ENCODE measurements around the gene PTPRG. TPM values are rescaled to one million over a fixed set of nuclear protein-coding genes. Genes with fewer than 3 reads are reported as not detected.

PTPRG gene
- total and polyA plus RNA-seq, 2 donors (not counting 3 experiments of a cell fraction or from before 2014, with no cell fraction given): 8.9 to 39.1 TPM

GRCh38 chr3:61876797-61877196, 315.4 kb downstream of the PTPRG start:
- H3K4me3 ChIP-seq (replicated peaks in 1 of 3; ENCODE audit: insufficient read depth in 1 of 3, low read depth in 1 of 3, low read length in 3 of 3): no peak overlapping the region
- no peaks in the 10 kb centered on the region for H3K36me3 ChIP-seq (ENCODE audit: control insufficient read depth in 2 of 2, extremely low read depth in 1 of 2, insufficient read depth in 2 of 2, low read length in 2 of 2)
- CTCF ChIA-PET: interaction anchor here (0.6 to 1.8 kb wide), 2 partner anchors 60 to 175 kb away, joined by 3 read pairs; no protein-coding TSS in a partner anchor
- H3K79me2 ChIP-seq (ENCODE audit: control insufficient read depth, insufficient read depth, low read length): no peaks in the 10 kb centered on the region
- no peak overlapping the region for H3K27ac ChIP-seq (ENCODE audit: insufficient read depth, low read depth, low read length)
- no peaks in the 10 kb centered on the region for H4K20me1 ChIP-seq (replicated peaks; ENCODE audit: control insufficient read depth, extremely low read depth, insufficient read depth, low read length)
- H3K9ac ChIP-seq (replicated peaks; ENCODE audit: extremely low read depth, insufficient read depth, low read length): no peak overlapping the region
- H3K4me2 ChIP-seq (ENCODE audit: insufficient read depth, low read length): no peak overlapping the region
- dilution Hi-C loops (cut with MboI; ENCODE audit: extremely low pct_ligation_motif_present, low sequenced_read_pairs): no loop called here
- H3K4me1 ChIP-seq (ENCODE audit: control insufficient read depth, extremely low read depth, insufficient read depth, low read length): no peaks in the 10 kb centered on the region
- TF ChIP-seq POLR2A (IDR thresholded peaks at IDR 0.05; ENCODE audit: low read depth, low read length) (no peak), EZH2 (IDR thresholded peaks at IDR 0.05; ENCODE audit: borderline replicate concordance, low read depth, low read length, severe bottlenecking) (no peak), FOS (IDR thresholded peaks at IDR 0.05; ENCODE audit: borderline replicate concordance, insufficient read depth, low read length) (no peak), POLR2AphosphoS5 (IDR thresholded peaks at IDR 0.05; ENCODE audit: insufficient read depth, low read depth, low read length) (no peak), MAX (IDR thresholded peaks at IDR 0.05; ENCODE audit: insufficient read depth, insufficient read length) (no peak), JUN (IDR thresholded peaks at IDR 0.05; ENCODE audit: borderline replicate concordance, insufficient read depth, insufficient read length, low read depth) (no peak), MYC (IDR thresholded peaks at IDR 0.05; ENCODE audit: low read depth, low read length) (no peak), GATA2 (IDR thresholded peaks at IDR 0.05; ENCODE audit: insufficient read depth, insufficient read length, low read depth, low read length) (no peak)
- TF ChIP-seq, protein P1, sequence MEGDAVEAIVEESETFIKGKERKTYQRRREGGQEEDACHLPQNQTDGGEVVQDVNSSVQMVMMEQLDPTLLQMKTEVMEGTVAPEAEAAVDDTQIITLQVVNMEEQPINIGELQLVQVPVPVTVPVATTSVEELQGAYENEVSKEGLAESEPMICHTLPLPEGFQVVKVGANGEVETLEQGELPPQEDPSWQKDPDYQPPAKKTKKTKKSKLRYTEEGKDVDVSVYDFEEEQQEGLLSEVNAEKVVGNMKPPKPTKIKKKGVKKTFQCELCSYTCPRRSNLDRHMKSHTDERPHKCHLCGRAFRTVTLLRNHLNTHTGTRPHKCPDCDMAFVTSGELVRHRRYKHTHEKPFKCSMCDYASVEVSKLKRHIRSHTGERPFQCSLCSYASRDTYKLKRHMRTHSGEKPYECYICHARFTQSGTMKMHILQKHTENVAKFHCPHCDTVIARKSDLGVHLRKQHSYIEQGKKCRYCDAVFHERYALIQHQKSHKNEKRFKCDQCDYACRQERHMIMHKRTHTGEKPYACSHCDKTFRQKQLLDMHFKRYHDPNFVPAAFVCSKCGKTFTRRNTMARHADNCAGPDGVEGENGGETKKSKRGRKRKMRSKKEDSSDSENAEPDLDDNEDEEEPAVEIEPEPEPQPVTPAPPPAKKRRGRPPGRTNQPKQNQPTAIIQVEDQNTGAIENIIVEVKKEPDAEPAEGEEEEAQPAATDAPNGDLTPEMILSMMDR (IDR thresholded peaks at IDR 0.05; ENCODE audit: extremely low read depth in 1 of 2, insufficient read depth in 1 of 2, low read depth in 1 of 2, low read length in 2 of 2): no peak
- DNase-seq (ENCODE audit: low read depth, low spot score): no peak
- POLR2A ChIA-PET: no interaction called here
- no peak for FAIRE-seq
- BruUV-seq (replicated peaks): no TSS peak
- H3K27me3 ChIP-seq (ENCODE audit: control insufficient read depth in 2 of 2, insufficient read depth in 2 of 2, low read length in 2 of 2): no peaks in the 10 kb centered on the region
- H3K9me1 ChIP-seq (replicated peaks; ENCODE audit: control insufficient read depth, extremely low read depth, insufficient read depth, low read length): no peaks in the 10 kb centered on the region
- intact Hi-C loops (cut with micrococcal nuclease): no loop called here
- no peaks in the 10 kb centered on the region for H3K9me3 ChIP-seq (replicated peaks; ENCODE audit: control insufficient read depth, insufficient read depth, low read length)
- no peak overlapping the region for H2AFZ ChIP-seq (ENCODE audit: low read depth, low read length)
